ENCODE measurements around the gene PALLD.

DNA sequence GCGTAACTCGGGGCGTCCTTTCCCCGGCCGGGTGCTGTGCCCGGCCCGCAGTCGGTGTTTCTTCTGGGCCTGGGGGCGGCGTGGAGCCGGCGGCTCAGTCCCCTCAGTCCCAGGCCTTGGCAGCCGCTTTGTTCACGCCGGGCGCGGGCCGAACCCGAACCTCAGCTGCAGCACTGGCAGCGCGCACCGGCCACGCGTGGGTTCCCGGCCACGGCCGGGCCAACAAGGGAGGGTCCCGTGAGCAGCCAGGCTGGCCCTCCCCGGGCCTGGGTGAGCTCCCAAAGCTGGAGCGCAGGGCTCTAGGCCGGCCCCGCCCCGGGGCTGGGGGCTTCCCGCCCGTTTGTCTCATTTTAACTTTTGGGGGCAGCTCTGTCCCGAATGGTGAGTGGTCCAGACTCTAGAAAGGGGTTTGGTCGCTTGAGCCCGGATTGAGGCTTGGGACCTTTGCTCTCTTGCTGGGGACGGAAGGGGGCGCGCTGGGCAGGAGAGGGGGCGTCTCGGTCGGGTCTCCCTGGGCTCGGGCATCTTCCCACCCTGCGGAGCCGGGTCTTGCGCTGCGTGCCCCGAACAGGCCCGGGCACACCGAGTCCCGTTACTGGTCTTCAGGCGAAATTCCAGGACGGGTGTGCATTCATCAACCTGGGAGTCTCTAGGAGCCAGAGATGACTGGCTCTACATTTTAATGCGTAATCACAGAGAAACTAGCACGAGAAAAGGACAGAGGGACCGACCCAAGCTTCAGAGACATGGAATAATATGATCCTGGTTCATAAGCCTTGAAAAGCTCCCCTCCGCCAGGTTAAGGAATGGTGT lies 336.1 kb downstream of the PALLD start:
- TF ChIP-seq CTCF (IDR thresholded peaks at IDR 0.05) = no peak
- TF ChIP-seq POLR2A (IDR thresholded peaks at IDR 0.05) = no peak

Measured in right lobe of liver (tissue), 4 donors.